ENCODE results near the gene LRIG1. TPM values are rescaled to one million over a fixed set of nuclear protein-coding genes. Genes with fewer than 3 reads are reported as not detected.

The LRIG1 gene
- total RNA-seq, 4 donors from 2014 or later, result 42.3 to 152 (median 66.1) TPM

DNA sequence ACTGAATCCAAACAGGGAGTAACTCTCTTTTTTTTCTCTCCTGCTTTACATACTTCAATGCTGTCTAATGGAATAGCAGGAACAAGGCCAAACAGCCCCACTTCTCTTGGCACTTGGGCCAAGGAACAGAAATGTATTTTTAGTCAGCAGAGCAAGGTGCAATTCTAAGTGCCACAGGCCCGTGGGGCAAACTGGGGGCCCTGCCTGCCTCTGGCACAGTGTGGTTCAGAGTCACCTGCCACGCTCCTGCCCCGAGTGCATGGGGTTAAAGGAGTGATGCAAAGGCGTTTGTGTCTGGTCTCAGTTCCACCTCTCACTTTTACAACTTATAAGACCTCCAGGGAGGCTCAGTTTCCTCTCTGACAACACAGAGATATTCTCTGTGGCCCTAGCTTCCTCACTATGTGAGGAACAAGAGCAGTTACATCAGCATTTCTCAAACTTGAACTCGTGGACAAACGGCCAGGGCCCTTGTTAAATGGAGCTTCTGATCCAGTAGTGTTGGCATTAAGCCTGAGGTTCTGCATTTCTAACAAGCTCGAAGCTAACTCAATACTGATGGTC lies 51.3 kb downstream of the LRIG1 start:
- TF ChIP-seq, protein P1, sequence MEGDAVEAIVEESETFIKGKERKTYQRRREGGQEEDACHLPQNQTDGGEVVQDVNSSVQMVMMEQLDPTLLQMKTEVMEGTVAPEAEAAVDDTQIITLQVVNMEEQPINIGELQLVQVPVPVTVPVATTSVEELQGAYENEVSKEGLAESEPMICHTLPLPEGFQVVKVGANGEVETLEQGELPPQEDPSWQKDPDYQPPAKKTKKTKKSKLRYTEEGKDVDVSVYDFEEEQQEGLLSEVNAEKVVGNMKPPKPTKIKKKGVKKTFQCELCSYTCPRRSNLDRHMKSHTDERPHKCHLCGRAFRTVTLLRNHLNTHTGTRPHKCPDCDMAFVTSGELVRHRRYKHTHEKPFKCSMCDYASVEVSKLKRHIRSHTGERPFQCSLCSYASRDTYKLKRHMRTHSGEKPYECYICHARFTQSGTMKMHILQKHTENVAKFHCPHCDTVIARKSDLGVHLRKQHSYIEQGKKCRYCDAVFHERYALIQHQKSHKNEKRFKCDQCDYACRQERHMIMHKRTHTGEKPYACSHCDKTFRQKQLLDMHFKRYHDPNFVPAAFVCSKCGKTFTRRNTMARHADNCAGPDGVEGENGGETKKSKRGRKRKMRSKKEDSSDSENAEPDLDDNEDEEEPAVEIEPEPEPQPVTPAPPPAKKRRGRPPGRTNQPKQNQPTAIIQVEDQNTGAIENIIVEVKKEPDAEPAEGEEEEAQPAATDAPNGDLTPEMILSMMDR (IDR thresholded peaks at IDR 0.05; ENCODE audit: low read depth), result no peak

GRCh38 chr3:66444146-66444644 lies 56.6 kb downstream of the LRIG1 start:
- TF ChIP-seq, protein P1 (IDR thresholded peaks at IDR 0.05; ENCODE audit: low read depth), result no peak

DNA sequence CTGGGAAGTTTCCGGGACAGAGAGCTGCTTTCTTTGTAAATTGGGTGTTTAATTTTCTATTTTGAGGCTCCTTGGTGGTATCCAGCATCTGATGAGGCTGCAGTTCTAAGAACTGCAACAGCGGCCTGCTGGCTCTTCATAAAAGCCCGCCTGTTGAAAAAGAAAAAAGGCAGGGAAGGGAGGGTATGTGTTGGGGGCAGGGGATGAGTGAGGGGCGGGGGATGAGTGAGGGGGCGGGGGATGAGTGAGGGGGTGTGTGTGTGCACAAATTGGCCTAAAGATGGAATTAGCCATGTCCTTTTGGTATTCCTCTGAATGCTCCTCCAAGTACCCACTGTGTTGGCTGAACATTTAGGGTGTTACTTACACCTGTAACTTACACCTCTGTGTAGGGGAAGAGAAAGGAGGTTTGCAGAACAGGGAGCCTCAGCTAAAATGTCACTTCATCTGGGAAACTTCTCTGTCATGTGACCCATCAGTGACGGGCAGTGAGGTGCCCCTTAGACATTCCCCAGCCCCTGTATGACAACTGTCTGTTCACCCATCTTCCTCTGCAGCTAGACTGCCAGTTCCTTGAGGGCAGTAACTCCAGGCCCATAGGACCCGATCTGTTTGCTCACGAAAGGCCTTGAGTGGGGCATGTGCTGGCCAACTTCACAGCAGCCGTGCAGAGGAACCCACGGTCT lies 57.6 kb downstream of the LRIG1 start:
- TF ChIP-seq, protein P1 (IDR thresholded peaks at IDR 0.05; ENCODE audit: low read depth), result no peak

DNA sequence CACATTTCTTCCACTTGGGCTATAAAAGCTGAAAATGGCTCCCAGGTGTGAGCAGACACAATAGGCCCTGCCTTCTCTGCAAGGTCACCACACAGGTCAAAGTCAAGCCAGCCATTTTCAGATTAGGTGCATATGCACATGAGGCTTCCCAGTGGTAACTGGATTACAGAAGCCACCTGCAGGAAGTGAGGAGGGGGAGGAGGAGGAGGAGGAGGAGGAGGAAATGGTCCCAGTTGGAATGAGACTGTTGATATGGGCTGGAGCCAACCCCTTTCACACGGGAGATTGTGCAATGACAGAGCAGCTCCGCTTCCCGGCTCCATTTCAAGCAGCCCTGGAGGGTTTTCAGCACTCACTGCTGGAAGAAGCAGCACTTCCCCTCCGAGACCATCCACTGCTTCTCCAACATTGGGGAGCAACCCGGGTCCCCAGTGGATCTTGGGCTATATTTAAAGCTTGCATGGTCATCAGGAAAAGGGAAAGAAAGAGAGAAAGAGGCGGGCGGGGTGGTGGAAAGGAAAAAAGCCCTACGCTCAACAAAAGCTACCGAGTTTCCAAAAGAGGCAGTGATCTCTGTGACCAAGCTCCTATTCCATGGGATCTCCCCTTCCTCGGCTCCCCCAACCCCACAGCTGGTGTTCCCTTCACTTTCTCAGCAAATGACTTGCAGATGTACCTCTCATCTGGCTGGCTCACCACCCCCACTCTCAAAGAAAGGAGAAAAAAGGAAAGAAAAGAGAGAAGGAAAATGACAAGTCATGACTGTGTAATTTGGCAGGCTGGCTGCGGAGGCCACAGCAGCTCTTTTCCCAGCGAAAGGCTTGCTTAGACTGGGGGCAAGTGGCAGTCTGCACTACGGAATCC lies 58.3 kb downstream of the LRIG1 start:
- TF ChIP-seq, protein P1 (IDR thresholded peaks at IDR 0.05; ENCODE audit: low read depth), result no peak

- TF ChIP-seq, protein P1 (IDR thresholded peaks at IDR 0.05; ENCODE audit: low read depth), result no peak
Observed at GRCh38 chr3:66441692-66442091, 59.1 kb downstream of the LRIG1 start.

- TF ChIP-seq, protein P1 (IDR thresholded peaks at IDR 0.05; ENCODE audit: low read depth), result no peak
Observed at GRCh38 chr3:66441129-66441528, 59.7 kb downstream of the LRIG1 start.

Measured in subcutaneous adipose tissue (tissue), 4 donors.